ENCODE data around the gene MARF1.

Gene MARF1

GRCh38 chr16:15597822-15598647 is 44.9 kb downstream of the MARF1 start:
- no peak for TF ChIP-seq CTCF (IDR thresholded peaks at IDR 0.05; ENCODE audit: insufficient read depth, low read length, poor library complexity, severe bottlenecking)
- no peak for DNase-seq (ENCODE audit: extremely low read depth, insufficient read length)
- peaks cover 31% of the 10 kb centered on the region for H3K36me3 ChIP-seq (ENCODE audit: control insufficient read depth, insufficient read depth, low read length)

GRCh38 chr16:15597135-15597534 is 45.8 kb downstream of the MARF1 start:
- TF ChIP-seq CTCF (IDR thresholded peaks at IDR 0.05; ENCODE audit: insufficient read depth, low read length, poor library complexity, severe bottlenecking): no peak
- Histone ChIP-seq H3K4me3 (replicated peaks; ENCODE audit: low read depth, low read length) (no peak overlapping the region), H3K27me3 (replicated peaks; ENCODE audit: control insufficient read depth, insufficient read depth, low read length) (no peaks in the 10 kb centered on the region), H3K36me3 (ENCODE audit: control insufficient read depth, insufficient read depth, low read length) (peaks cover 29% of the 10 kb centered on the region)
- DNase-seq (ENCODE audit: extremely low read depth, insufficient read length): no peak

More at GRCh38 chr16:15597822-15598647, 44.9 kb downstream of the MARF1 start:
- no peak overlapping the region for H3K4me3 ChIP-seq (replicated peaks; ENCODE audit: low read depth, low read length)
- H3K27me3 ChIP-seq (replicated peaks; ENCODE audit: control insufficient read depth, insufficient read depth, low read length): no peaks in the 10 kb centered on the region

GRCh38 chr16:15594711-15595320 is 48.1 kb downstream of the MARF1 start:
- no peak for DNase-seq (ENCODE audit: extremely low read depth, insufficient read length)
- TF ChIP-seq CTCF (IDR thresholded peaks at IDR 0.05; ENCODE audit: insufficient read depth, low read length, poor library complexity, severe bottlenecking): no peak
- H3K4me3 ChIP-seq (replicated peaks; ENCODE audit: low read depth, low read length): no peak overlapping the region
- no peaks in the 10 kb centered on the region for H3K27me3 ChIP-seq (replicated peaks; ENCODE audit: control insufficient read depth, insufficient read depth, low read length)
- peaks cover 22% of the 10 kb centered on the region for H3K36me3 ChIP-seq (ENCODE audit: control insufficient read depth, insufficient read depth, low read length)

GRCh38 chr16:15593235-15593634 is 49.7 kb downstream of the MARF1 start:
- DNase-seq (ENCODE audit: extremely low read depth, insufficient read length): no peak
- peaks cover 13% of the 10 kb centered on the region for H3K36me3 ChIP-seq (ENCODE audit: control insufficient read depth, insufficient read depth, low read length)
- no peak overlapping the region for H3K4me3 ChIP-seq (replicated peaks; ENCODE audit: low read depth, low read length)
- H3K27me3 ChIP-seq (replicated peaks; ENCODE audit: control insufficient read depth, insufficient read depth, low read length): no peaks in the 10 kb centered on the region
- no peak for TF ChIP-seq CTCF (IDR thresholded peaks at IDR 0.05; ENCODE audit: insufficient read depth, low read length, poor library complexity, severe bottlenecking)

DNA sequence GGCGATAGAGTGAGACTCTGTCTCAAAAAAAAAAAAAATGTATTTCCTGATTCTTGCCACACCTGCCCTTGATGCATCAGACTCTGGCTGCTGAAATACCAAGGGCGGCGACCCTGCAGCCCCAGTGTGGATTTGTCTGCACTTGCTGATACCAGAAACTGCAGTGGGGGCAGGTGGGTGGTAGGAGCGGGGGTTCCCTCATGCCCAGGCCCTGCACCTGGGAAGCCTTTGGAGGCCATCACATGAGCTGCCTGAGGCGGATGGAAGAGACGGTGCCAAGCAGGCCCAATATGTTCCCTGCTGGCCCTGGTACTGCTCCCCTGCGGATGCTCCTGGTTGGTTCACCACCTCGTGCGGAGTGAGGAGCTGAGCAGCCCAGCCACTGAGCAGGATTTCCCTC is 50.6 kb downstream of the MARF1 start:
- H3K36me3 ChIP-seq (ENCODE audit: control insufficient read depth, insufficient read depth, low read length): peaks cover 7% of the 10 kb centered on the region
- no peak overlapping the region for H3K4me3 ChIP-seq (replicated peaks; ENCODE audit: low read depth, low read length)
- H3K27me3 ChIP-seq (replicated peaks; ENCODE audit: control insufficient read depth, insufficient read depth, low read length): no peaks in the 10 kb centered on the region
- TF ChIP-seq CTCF (IDR thresholded peaks at IDR 0.05; ENCODE audit: insufficient read depth, low read length, poor library complexity, severe bottlenecking): no peak
- DNase-seq (ENCODE audit: extremely low read depth, insufficient read length): no peak

Measured in GM06990 (cell line).